ENCODE measurements around the gene ARMC5.

ARMC5 gene

GRCh38 chr16:31464348-31464769 is 5.1 kb downstream of the ARMC5 start:
- FAIRE-seq, result no peak

- FAIRE-seq, result no peak
Measured at GRCh38 chr16:31464781-31465260, 5.5 kb downstream of the ARMC5 start.

GRCh38 chr16:31465788-31466370 is 6.6 kb downstream of the ARMC5 start:
- no peak for FAIRE-seq

GRCh38 chr16:31466381-31466841 is 7.1 kb downstream of the ARMC5 start:
- no peak for FAIRE-seq

GRCh38 chr16:31467151-31467773 is 8.0 kb downstream of the ARMC5 start:
- FAIRE-seq, result no peak

- FAIRE-seq, result no peak
Measured at GRCh38 chr16:31467858-31468257, 8.6 kb downstream of the ARMC5 start.

- FAIRE-seq, result no peak
Measured at GRCh38 chr16:31470615-31471014, 11.3 kb downstream of the ARMC5 start.

- no peak for FAIRE-seq
Measured at GRCh38 chr16:31471241-31471874, 12.1 kb downstream of the ARMC5 start.

- FAIRE-seq, result no peak
Measured at GRCh38 chr16:31471875-31472708, 12.8 kb downstream of the ARMC5 start, which contains the start of gene TGFB1I1. Gene TGFB1I1 (plus strand): TSS chr16:31472152. CDS start chr16:31472189, 37 bp downstream.

- no peak for FAIRE-seq
Measured at GRCh38 chr16:31472709-31473203, 13.5 kb downstream of the ARMC5 start.

GRCh38 chr16:31473264-31473984 is 14.1 kb downstream of the ARMC5 start:
- no peak for FAIRE-seq

GRCh38 chr16:31474173-31474714 is 14.9 kb downstream of the ARMC5 start:
- FAIRE-seq, result no peak

- FAIRE-seq, result no peak
Measured at GRCh38 chr16:31474773-31475738, 15.8 kb downstream of the ARMC5 start.

GRCh38 chr16:31475946-31476302 is 16.6 kb downstream of the ARMC5 start:
- no peak for FAIRE-seq

GRCh38 chr16:31476303-31477219 is 17.3 kb downstream of the ARMC5 start:
- FAIRE-seq, result no peak

- no peak for FAIRE-seq
Measured at GRCh38 chr16:31477220-31478216, 18.2 kb downstream of the ARMC5 start.

- no peak for FAIRE-seq
Measured at GRCh38 chr16:31478956-31479355, 19.7 kb downstream of the ARMC5 start.

GRCh38 chr16:31479751-31480150 is 20.4 kb downstream of the ARMC5 start:
- no peak for FAIRE-seq

Measured in colon (tissue), 2 donors.